Panc1 (cell line): Measurements from ENCODE around the gene POU6F1.

Source experiments
- SIN3A ChIP-seq: IDR thresholded peaks from 2 replicates; pipeline ENCODE4 v1.6.1; 2012; ENCODE audit warnings: low read depth, mild to moderate bottlenecking, low read length, moderate library complexity, borderline replicate concordance; ENCODE audit not compliant: insufficient read depth
- TF ChIP-seq, protein P1 (sequence below): fragments of 450-650 bp; IDR thresholded peaks from 2 replicates; pipeline ENCODE4 v1.5.1; 2017; ENCODE audit warnings: mild to moderate bottlenecking
- TF ChIP-seq, protein P2 (sequence below), 2 experiments: IDR thresholded peaks; 2 replicates each; pipeline ENCODE4 v1.6.1; 2011 to 2012; ENCODE audit warnings: low read depth in 2 of 2, control low read depth in 1 of 2, low read length in 1 of 2, mild to moderate bottlenecking in 1 of 2, moderate library complexity in 1 of 2; ENCODE audit not compliant: insufficient read depth in 1 of 2

DNA sequence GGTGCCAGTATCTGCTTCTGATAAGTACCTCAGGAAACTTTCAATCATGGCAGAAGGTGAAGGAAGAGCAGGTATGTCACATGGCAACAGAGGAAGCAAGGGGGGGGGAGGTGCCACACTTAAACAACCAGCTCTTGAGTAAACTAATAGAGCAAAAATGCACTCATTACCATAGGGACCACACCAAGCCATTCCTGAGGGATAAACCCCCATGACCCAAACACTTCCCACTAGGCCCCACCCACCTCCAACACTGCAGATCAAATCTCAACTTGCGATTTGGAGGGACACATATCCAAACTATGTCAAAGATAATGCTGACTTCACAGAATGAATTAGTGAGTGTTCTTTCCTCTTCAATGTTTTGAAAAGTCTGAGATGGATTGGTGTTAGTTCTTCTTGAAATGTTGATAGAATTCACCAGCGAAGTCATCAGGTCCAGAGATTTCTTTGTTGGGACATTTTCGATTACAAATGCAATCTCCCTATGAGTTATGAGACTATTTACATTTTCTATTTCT, 61.6 kb downstream of the POU6F1 start:
- TF ChIP-seq, protein P1, sequence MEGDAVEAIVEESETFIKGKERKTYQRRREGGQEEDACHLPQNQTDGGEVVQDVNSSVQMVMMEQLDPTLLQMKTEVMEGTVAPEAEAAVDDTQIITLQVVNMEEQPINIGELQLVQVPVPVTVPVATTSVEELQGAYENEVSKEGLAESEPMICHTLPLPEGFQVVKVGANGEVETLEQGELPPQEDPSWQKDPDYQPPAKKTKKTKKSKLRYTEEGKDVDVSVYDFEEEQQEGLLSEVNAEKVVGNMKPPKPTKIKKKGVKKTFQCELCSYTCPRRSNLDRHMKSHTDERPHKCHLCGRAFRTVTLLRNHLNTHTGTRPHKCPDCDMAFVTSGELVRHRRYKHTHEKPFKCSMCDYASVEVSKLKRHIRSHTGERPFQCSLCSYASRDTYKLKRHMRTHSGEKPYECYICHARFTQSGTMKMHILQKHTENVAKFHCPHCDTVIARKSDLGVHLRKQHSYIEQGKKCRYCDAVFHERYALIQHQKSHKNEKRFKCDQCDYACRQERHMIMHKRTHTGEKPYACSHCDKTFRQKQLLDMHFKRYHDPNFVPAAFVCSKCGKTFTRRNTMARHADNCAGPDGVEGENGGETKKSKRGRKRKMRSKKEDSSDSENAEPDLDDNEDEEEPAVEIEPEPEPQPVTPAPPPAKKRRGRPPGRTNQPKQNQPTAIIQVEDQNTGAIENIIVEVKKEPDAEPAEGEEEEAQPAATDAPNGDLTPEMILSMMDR, result no peak
- TF ChIP-seq, protein P2, sequence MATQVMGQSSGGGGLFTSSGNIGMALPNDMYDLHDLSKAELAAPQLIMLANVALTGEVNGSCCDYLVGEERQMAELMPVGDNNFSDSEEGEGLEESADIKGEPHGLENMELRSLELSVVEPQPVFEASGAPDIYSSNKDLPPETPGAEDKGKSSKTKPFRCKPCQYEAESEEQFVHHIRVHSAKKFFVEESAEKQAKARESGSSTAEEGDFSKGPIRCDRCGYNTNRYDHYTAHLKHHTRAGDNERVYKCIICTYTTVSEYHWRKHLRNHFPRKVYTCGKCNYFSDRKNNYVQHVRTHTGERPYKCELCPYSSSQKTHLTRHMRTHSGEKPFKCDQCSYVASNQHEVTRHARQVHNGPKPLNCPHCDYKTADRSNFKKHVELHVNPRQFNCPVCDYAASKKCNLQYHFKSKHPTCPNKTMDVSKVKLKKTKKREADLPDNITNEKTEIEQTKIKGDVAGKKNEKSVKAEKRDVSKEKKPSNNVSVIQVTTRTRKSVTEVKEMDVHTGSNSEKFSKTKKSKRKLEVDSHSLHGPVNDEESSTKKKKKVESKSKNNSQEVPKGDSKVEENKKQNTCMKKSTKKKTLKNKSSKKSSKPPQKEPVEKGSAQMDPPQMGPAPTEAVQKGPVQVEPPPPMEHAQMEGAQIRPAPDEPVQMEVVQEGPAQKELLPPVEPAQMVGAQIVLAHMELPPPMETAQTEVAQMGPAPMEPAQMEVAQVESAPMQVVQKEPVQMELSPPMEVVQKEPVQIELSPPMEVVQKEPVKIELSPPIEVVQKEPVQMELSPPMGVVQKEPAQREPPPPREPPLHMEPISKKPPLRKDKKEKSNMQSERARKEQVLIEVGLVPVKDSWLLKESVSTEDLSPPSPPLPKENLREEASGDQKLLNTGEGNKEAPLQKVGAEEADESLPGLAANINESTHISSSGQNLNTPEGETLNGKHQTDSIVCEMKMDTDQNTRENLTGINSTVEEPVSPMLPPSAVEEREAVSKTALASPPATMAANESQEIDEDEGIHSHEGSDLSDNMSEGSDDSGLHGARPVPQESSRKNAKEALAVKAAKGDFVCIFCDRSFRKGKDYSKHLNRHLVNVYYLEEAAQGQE (IDR thresholded peaks at IDR 0.05; ENCODE audit: insufficient read depth in 1 of 2, low read depth in 2 of 2, low read length in 1 of 2), result no peak
- TF ChIP-seq SIN3A, result no peak
